Measurements from ENCODE around the gene PLOD3.

The PLOD3 gene

DNA sequence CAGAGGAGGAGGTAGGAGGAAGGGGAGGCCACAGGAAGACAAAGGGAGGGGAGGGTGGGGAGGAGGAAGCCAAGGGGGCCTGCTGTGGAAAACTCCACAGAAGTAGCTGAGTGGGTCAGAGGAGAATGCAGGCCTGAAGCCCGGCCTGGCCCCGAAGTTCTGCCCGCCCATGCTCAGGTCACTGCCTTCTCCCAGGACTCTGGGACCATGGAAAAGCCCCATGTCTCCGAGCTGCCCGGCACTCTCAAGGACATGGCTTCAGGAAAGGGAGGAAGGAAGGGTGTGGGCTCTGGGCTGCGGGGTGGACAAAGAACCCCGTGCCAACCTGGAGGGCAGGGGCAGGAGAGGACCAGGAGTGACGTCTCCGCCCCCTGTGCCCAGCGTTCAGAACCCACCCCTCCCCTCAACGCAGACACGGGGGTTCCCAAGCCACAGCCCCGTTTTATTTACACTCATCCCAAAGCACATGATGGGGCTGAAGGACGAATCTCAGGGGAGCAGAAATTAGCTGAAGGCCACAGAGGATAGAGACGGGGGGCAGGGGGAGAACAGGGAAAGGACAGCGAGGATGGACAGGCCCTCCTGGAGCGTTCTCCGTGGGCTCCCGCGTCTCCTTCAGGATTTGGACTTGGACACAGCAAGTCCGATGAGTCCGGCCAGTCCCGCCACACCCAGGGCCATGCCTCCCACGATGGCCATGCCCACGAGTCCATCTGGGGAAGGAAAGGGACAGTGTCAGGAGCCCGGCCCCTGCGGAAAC is 22.0 kb upstream of the PLOD3 start:
- no peak for DNase-seq

DNA sequence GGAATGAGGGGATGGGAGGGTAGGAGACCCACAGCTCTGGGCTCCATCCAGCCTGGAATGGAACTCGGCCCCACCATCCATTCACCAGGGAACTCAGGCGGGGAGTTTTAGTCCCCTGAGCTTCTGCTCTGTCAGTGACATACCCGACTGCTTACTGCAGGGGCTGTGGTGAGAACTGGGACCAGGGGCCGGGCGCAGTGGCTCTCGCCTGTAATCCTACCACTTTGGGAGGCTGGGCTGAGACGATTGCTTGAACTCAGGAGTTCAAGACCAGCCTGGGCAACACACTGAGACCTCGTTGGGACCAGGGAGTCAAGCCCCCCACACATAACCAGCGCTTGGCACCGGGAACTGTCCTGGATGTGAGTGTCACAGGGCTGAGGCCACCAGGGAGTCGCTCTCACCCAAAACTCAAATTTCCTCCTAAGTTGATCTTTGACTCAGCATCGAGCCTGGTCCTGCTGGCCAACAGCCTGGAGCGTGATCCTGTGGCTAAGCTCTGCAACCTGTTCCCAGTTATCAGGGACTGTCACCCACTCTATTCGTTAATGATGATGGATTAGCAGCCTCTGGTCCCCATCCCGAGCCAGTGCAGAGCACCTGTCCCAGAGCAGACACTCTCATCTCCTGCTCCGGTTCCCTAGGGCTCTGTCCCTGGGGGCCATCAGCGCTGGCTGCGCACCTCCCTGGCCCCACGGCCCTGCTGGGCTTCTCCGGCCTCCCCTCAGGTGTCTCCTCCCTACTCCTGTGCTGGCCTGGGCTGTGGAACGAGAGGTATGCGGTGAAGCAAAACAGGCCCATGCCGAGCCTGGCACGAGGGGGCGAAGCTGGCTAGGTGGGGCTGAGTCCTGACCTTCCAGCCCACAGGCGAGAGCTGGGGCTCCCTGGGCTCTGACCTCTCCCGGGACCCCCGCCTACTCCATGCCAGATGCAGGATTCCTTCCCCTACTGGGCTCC is 21.1 kb upstream of the PLOD3 start:
- DNase-seq = no peak

DNA sequence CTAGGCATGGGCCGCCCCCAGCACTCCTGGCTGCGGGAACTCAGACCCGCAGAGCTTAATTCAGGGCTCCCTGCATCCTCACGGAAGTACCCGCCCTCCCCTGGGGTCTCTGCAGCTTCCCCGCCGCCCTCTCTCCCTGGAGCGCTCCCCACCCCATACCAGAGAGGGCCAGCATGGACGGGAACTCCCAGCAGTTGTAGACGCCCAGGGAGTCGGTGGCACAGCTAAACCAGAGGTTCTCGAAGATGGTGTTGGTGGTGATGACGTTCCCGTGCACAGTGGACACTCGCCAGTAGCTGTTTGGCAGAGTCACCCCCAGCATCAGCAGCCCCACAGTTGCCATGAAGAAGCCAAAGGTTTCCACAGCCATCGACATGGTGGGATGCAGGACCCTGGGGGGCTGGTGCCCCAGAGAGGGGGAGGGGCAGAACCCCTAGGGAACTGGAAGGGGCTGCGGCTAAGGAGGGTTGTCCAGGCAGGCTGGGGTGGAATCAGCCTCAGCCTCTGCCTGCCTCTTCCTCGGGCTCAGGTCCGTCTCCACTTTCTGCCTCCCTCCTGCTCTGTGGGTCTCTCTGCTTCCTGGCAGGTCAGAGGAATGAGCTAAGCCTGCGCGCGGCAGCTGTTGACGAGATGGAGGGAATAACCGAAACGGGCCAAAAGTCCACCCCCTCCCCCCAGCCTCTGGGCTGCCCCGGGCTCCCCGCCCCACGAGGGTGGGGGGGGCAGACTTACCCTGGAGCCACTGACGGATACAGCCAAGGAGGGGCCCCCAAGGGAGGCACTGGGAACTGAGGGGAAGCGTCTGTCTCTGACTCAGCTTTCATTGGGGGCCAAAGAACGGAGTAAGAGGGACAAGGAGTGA is 20.1 kb upstream of the PLOD3 start, which contains the start of gene CLDN15:
Gene CLDN15 (minus strand): TSS at position 597 of the 862 bp plus-strand sequence. CDS start 221 bp downstream, at position 376.
- no peak for DNase-seq

DNA sequence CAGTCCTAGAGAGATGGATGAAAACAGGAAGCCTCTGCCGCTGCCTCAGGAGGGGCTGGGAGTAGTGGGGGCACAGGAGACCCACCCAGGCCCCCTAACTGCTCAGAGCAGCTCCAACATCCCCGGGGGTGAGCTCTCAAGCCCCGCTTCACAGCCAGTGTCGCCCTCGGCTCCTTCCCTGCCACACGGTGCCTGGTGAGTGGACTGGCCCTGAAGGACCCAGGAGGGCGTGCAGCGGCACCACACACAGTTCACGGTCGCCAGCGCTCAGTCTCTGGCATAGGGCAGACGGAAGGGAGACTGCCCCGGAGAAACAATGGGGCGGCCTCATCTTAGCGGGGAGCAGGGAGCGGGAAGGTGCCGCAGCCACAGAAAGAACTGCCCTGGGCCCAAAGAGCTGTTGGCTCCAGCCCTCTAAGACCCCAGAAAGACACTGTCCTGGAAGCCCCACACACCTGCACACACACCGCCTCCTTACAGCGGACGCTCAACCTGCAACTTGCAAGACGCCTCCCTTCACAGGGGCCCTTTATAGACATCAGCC is 19.0 kb upstream of the PLOD3 start:
- no peak for DNase-seq

DNA sequence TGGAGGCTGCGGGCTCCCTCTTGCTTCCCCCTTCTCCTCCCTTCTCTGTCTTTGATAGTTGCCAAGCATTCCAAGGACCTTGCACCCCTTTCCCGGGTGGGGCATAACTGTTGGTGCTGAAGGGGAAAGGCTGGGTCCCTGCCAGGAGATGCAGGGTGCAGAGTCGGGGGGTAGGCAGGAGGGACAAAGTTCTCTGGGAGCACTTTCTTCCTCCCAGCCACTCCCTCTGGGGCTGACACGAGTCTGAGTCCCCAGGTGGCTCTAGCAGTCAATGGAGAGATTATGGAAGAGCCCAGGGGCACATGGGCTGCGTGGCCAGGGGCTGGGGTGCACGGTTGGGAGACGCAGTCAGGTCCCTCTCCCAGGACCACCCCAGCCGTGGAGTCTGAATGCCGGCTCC is 18.1 kb upstream of the PLOD3 start:
- DNase-seq = no peak

DNA sequence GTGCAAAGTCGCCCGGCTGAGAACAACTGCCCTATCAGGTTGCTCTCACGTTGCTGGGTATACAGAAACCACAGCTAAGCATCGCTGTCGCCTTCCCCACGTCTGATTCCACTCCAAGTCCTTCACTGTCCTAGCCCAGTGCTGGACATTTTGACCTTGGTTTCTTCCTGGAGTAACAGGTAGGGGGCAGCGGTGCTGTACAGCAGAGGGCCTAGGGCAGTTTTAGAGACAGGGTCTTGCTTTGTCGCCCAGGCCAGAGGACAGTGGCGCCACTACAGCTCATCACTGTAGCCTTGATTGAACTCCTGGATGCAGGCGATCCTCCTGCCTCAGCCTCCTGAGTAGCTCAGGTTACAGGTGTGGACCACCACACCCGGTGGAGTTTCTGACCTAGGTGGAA is 17.7 kb upstream of the PLOD3 start:
- no peak for DNase-seq

DNA sequence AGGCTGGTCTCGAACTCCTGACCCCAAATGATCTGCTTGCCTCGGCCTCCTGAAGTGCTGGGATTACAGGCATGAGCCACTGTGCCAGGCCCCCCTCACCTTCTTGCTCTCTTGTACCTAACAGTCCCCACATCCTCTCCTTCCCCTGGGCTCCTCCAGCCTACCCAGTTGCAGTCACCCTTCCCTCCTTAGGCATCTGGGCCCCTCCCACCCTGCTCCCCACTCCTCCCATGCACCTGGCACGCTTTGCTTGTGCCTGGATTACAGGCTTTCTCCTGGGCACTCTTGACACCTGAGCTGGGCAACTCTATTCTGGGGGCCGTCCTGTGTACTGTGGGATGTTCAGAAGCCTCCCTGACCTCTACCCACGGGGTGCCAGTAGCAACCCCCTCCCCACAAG is 17.3 kb upstream of the PLOD3 start:
- DNase-seq = no peak

DNA sequence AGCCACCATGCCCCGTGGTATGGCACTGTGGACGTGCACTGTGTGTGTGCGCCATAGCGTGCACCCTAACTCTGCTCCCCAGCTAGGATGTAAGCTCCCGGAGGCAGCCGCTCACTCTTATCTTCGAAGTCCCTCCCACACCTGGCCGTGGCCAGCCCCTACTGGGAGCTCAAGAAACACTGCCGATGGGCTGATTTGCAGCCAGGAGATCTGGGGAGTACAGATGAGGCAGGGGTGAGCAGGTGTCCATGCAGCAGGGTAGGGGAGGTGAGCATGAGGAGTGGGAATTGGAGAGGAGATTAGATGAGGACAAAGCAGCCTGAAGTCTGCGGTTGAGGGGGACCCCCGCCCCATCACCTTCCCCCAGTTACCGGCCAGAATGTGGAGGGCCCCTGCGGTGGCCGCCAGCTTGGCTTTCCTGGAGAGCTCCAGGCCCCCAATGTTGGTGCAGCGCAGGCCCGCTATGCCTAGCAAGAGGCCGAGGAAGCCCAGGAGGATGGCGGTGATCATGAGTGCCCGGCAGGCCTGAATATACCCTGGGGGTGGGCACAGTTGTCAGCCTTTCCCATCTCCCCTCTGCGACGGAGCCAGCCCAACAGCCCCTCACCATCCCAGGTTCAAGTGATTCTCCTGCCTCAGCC is 16.6 kb upstream of the PLOD3 start:
- no peak for DNase-seq

DNA sequence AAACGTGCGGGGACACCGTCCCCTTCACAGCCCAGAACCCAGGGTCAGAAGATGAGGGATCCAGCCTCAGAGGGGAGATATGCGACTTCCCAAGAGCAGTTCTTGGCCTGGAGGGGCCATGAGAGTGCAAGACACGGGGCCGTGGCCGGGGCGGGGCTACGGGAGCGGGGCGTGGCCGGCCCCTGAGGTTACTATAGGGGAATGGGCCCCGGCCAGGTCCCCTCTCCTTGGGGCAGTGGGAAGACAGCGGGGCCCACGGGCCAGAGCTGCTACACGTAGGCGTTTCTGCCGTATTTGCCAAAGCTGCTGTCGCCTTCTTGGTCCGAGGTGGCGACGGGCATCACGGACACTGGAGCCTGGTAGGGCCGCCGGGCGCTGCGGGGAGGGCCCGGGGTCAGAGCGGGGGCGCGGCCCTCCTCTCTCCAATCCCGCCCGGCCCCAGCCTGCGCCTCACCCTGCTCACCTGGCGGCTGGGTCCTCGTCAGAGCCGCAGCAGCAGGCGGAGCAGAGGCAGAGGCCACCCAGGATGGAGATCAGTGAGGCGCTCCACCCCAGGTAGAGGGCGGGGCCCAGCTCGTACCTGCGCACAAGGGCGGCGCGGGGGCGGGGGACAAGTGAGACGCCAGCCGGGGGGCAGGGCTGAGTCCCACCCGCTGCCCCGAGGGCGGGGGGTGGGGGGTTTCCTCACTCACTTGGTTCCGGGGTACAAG is 14.9 kb upstream of the PLOD3 start:
- DNase-seq = no peak

DNA sequence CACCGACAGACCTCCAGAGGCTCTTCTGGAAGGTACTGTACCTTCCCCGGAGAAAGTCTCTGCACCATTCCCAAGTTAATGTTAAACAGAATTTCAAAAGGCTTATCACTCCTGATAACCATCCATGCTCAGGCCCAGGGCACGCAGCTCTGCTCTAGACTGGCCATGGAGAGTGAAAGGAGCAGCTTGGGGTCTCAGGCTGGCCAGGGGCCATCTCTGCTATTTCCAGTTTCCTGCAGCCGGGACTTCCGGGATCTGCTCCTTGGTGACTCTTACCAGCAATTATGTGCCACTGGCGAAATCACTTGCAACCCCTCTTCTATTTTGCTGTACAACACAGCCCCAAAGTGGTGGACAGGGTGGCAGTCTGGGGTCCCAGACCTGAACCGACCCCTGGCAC is 14.3 kb upstream of the PLOD3 start:
- no peak for DNase-seq

DNA sequence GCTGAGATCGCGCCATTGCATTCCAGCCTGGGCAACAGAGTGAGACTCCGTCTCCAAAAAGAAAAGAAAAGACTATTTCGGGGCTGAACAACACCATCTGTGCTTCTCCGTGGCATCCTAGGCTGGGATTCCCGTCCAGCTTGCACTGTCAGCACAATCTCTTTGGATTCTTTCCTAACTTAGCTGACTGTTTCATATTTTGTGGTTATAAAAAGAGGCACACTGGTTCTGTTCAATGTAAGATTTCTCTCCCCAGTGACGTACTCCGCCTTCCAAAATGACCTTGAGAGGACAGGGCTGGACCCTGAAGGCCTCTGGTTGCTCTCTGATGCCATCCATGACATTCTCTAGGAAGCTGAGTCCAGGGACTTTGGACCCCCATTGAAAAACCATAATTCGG is 9.3 kb upstream of the PLOD3 start:
- no peak for DNase-seq

DNA sequence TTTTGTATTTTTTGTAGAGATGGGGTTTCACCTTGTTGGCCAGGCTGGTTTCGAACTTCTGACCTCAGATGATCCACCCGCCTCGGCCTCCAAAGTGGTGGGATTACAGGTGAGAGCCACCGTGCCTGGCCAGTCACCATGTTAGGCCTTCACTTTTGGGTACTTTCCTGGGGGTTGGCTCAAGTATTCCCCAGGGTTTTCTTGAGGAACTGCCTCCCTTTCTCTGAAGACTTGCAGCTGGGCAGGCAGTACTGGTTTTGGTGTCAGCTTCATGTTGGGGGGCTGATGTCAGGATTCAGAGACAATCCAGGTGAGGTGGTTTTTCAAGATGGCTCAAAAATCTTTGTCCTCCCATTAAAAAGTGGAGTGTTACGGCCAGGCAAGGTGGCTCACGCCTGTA is 8.3 kb upstream of the PLOD3 start:
- no peak for DNase-seq

DNA sequence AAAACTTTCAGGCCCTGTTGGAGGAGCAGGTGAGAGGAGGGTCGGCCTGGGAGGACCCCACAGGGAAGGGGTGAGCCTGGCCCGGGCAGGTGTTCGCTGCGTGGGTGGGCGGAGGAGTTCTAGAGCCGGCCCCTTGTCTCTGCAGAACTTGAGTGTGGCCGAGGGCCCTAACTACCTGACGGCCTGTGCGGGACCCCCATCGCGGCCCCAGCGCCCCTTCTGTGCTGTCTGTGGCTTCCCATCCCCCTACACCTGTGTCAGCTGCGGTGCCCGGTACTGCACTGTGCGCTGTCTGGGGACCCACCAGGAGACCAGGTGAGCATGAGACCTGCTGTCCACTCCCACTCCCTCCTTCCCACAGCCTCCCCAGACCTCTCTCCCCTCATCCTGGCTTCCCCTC is 6.1 kb upstream of the PLOD3 start:
- DNase-seq = no peak

DNA sequence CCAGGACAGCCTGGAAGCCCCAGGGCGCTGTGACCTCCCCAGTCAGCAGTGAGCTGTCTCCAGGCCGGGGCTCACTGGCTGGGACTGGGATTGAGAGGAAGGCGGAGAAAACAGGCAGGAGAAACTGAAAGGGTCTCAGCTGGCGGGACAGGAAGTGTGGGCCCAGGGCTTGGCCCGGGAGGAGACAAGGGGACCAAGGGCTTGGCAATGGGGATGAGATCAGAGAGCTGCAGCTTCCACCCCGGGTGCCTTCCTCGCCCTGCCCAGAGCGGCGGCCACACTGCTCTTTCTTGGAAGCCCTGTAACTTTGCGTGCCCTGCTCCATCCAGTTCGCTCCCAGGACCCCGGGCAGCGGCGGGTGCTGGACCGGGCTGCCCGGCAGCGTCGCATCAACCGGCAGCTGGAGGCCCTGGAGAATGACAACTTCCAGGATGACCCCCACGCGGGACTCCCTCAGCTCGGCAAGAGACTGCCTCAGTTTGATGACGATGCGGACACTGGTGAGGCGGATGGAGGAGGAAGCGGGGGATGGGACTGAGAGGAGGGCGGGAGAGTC is 5.0 kb upstream of the PLOD3 start:
- DNase-seq = no peak

DNA sequence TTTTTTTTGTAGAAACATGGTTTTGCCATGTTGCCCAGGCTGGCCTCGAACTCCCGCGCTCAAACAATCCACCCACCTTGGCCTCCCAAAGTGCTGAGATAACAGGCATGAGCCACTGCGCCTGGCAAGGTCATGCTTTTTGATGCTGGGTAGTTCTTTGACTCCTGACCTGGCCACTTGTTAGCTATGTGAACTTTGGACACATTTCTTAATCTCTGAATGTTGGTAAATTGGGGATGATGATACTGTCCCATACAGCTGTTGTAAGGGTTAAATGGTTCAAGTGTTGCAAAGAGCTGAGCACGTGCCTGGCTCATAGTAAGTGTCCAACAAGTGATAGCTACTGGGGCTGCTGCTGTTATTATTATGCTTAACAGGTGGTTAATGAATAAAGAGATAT is 2.9 kb upstream of the PLOD3 start:
- DNase-seq = no peak

DNA sequence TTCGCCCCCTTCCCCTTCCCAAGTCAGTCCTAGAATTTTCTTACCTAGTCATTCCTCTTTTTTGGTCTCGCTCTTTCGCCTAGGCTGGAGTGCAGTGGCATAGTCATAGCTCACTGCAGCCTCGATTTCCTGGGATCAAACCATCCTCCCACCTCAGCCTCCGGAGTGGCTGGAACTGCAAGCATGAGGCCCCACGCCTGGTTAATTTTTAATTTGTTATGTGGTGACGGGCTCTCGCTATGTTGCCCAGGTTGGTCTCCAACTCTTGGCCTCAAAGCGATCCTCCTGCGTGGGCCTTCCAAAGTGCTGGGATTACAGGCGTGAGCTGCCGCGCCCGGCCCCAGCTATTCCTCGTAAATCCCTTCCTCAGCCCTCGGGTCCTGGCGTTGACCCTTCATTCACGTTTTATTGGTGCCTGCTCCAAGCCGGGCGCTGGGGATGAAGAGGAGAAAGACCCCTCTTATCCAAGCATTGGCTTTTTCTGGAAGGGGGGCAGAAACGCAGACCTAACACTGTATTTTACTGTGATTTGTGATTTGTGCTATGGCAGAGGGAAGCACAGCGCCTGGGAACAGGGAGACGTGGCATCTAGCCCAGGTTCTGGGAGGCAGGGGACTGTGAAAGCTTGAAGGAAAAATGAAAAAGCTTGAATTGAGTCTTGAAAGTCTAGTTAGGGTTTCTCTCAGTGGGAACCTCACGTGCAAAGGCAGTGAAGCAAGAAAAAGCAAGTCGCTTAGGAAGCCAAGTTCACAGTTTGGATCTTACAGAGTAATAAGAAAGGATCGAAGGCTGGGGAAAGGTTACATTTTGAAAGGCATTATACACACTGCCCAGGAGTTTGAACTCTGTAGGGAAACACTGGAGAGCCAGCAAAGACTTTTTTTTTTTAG is 1.1 kb upstream of the PLOD3 start:
- DNase-seq = no peak

DNA sequence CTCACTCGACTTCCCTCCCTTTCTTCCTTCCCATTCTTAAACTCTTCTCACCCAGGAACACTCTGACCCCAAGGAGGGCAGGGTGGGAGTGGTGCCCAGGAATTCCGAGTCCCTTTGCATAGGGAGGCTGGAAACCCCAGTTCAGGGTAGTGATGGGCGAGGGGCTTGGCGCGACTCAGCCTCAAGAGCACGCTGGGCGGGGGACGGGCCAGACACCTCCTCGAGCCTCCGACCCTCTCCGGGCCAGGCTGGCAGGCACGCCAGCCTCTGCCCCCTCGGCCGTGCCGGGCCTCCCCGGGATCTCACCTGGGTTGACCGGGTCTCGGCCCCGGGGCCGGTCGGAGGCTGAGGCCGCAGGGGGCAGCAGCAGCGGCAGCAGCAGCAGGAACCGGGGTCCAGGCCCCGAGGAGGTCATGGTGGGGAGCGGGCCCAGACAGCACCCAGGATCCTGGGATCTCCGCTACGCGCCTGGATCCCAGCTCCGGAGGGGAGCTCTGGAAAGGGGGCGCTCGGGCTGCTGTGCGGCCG is 457 bp downstream of the PLOD3 start:
- DNase-seq = no peak

DNA sequence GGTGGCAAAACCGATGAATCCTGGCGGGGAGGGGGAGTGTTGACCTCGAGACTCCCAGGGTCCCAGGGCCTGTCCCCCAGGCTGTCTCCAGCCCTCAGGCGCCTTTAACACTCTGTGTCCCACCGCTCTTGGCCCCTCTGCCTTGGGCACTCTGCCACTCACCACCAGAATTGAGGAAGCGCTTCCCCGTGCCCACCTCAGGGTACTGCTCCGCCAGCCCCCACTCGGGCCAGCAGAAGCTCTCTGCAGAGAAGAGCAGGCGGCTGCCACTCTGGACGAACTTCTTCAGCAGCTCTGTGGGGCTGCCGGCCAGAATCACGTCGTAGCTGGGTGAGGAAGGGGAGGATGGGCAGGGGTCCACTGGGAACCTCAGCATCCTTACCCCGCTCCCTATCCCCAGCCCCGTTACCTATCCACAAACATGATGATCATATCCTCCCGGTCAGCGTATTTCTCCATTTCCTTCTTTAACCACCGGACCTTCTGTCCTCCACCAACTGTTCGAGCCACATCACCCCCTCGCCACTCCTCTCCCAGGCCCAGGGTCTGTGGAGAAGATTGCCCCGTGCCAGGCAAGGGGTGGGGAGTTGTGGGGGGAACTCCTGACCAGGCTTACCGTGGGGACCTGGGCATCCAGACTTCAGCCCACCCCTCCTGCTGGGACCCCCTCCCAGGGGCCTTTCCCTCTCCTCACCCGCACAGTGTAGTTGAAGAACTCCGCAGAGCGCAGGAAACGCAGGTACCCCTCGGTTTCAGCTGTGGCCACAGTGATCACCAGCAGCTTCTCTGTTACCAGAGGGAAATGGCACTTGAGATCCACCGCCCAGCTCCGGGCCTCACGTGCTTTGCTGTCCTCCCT is 1.2 kb downstream of the PLOD3 start:
- no peak for DNase-seq

DNA sequence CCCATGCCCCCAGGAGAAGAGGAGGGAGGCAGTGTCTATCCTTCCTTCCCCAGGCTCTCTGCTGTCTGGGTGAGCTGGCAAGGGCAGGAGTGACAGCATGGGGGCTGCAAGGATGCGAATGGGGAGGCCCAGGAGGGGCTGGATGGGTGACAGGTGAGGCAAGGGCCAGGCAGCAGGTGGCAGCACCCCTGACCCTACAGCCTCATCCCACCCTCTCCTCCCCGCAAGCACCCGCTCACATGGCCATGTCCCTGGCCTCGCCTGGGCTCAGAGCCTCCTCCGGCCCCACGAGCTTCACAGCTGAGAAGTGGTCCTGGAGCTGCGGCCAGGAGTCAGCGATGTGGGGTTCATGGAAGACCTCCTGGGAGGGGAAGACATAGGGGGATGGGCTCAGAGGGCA is 5.4 kb downstream of the PLOD3 start:
- no peak for DNase-seq
